Stimulated activated memory B cell treated with anti-CD40 and anti-IgM and Interleukin-4, amounts not matched to agents 10 μg/mL and 1 μg/mL and 100 μg/mL, for 72 hours (primary cell): ENCODE results near the gene BCL2L11.

Experiments
- ATAC-seq: fragments of 150-1000 bp; cut with Tn5 transposase; 2 replicates; pipeline ENCODE4 v1.10.0; 2021
- H3K27ac Mint-ChIP-seq: one replicate; pipeline ENCODE4 v1.8.0; 2022; ENCODE audit warnings: mild to moderate bottlenecking, mixed read lengths
- H3K27me3 Mint-ChIP-seq: one replicate; pipeline ENCODE4 v1.8.0; 2022; ENCODE audit warnings: mixed read lengths
- H3K36me3 Mint-ChIP-seq: one replicate; pipeline ENCODE4 v1.8.0; 2022; ENCODE audit warnings: mixed read lengths
- H3K4me1 Mint-ChIP-seq: one replicate; pipeline ENCODE4 v1.8.0; 2022; ENCODE audit warnings: mixed read lengths
- H3K4me3 Mint-ChIP-seq: one replicate; pipeline ENCODE4 v1.8.0; 2022; ENCODE audit warnings: mild to moderate bottlenecking, moderate library complexity, mixed read lengths
- H3K9me3 Mint-ChIP-seq: one replicate; pipeline ENCODE4 v1.8.0; 2022; ENCODE audit warnings: mixed read lengths

Gene BCL2L11

DNA sequence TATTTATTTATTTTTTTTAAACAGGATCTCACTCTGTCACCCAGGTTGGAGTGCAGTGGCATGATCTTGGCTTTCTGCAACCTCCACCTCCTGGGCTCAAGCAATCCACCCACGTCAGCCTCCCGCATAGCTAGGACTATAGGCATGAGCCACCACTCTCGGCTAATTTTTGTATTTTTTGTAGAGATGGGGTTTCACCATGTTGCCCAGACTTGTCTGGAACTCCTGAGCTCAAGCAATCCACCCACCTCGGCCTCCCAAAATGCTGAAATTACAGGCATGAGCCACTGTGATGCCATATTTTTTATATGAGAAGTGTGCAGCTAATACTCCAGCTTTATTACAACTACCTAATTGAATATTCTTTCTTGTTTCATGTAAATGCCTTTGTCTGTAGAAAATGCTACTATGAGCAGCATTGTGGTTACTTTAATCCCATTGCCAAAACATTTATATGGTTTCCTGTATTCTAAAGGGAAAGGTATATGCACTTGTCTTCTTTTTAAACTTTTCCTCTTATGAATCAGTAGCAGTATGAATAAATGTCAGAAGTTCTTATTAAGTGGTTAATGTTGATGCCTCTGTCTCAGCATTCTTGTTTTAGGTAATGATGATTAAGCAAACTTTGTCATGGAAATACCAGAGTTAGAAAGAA is 9.5 kb upstream of the BCL2L11 start:
- H3K27ac Mint-ChIP-seq = no peak overlapping the region
- H3K27me3 Mint-ChIP-seq = peaks cover 12% of the 10 kb centered on the region
- no peak overlapping the region for H3K4me3 Mint-ChIP-seq
- peaks cover 6% of the 10 kb centered on the region for H3K4me1 Mint-ChIP-seq
- H3K9me3 Mint-ChIP-seq = peaks cover 2% of the 10 kb centered on the region
- no peak for ATAC-seq
- H3K36me3 Mint-ChIP-seq = peaks cover under 1% of the 10 kb centered on the region

DNA sequence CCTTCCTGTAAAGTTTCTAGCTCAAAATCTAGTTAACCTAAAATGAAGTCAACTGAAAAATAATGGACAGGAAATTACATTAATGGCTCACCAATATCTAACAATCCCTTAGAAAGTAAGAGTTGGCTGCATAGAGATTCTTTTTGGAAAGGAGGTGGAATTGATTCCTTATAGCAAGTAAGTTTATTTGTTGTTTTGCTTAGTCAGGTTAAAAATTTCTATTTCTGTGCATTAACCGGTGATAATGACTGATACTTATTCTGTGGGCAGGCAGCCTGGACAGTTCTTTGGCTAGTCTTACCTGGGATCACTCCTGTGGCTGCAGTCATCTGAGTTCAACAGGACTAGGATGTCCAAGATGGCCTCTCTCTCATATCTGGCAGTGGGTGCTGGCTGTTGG is 6.9 kb upstream of the BCL2L11 start:
- Mint-ChIP-seq H3K27me3 (peaks cover 21% of the 10 kb centered on the region), H3K9me3 (no peaks in the 10 kb centered on the region), H3K27ac (no peak overlapping the region), H3K36me3 (no peaks in the 10 kb centered on the region), H3K4me3 (no peak overlapping the region), H3K4me1 (peaks cover 29% of the 10 kb centered on the region)
- no peak for ATAC-seq

DNA sequence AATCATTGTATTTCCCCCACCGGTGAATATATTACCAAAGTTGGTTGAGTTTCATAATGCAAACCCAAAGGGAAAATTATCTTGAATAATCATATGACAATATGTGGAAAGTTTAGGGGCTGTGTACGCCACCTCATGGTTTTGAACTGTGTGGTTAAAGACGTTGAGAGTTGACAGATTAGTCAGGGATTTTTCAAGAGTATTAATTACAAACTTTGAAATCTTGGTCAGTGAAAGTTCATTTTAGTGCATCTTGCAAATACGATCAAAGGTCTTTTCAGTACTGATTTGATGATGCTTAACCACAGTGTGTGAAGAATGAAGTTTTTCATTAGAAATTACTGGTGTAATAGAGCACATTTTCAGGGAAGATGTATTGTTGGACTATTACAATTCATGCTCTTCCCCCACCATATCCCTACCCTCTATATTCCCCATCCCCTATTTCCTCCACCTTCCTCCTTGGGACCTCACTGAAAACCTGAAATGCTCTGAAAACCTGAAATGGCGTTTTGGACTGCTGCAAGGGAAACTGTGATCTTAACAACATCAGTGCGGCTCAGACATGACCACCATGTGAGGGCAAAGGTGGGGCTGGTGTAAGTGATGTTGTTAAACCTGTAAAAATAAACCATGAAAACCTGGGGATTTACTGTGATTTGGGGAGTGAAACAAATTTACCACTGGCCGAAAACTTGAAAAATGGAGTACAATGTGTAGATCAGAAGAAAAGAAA is 4.5 kb upstream of the BCL2L11 start:
- Mint-ChIP-seq H3K27me3 (peaks cover 25% of the 10 kb centered on the region), H3K4me1 (peaks cover 41% of the 10 kb centered on the region), H3K4me3 (peak overlapping the region; percentile 24), H3K9me3 (no peaks in the 10 kb centered on the region), H3K36me3 (peaks cover 4% of the 10 kb centered on the region), H3K27ac (peak overlapping the region; percentile 91)
- peak; percentile 21 for ATAC-seq

DNA sequence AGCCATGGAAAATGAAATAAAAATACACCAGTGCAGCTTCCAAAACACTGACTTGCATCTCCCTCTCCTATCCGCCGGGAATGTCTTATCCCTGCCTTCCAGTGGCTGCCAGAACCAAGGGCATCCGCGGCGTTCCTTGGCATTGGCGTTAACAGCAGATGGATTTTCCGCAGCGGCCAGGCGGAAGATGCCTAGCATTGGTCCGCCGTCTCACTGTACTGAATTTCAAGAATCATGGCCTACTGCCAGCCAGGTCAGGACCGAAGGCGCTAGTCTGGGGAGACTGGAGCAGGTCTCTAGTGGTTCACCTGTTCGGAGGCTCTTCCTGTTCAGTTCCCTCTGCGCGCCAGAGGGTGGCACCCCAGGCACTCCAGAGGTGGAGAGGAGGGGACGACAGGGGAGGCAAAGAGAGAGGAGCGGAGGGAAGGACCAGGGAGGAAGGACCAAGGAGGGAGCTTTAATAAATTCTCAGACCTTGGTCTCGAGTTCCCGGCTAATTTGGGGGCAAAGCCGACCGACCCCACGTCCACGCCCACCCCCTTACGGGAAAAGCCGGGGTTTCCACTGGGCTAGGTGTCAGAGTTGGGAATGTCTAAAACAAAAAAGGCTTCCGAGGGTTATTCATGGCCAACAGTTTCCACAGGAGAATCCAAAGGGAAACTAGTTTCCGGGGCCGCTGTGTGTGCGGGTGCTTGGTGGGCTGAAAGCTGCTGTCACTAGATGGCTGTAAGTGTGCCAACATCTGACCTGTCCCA is 3.7 kb upstream of the BCL2L11 start:
- Mint-ChIP-seq H3K36me3 (peaks cover 12% of the 10 kb centered on the region), H3K27me3 (peaks cover 25% of the 10 kb centered on the region), H3K4me1 (peaks cover 41% of the 10 kb centered on the region), H3K9me3 (no peaks in the 10 kb centered on the region), H3K4me3 (peak overlapping the region; percentile 85), H3K27ac (peak overlapping the region; percentile 91)
- ATAC-seq = peak; percentile 18

DNA sequence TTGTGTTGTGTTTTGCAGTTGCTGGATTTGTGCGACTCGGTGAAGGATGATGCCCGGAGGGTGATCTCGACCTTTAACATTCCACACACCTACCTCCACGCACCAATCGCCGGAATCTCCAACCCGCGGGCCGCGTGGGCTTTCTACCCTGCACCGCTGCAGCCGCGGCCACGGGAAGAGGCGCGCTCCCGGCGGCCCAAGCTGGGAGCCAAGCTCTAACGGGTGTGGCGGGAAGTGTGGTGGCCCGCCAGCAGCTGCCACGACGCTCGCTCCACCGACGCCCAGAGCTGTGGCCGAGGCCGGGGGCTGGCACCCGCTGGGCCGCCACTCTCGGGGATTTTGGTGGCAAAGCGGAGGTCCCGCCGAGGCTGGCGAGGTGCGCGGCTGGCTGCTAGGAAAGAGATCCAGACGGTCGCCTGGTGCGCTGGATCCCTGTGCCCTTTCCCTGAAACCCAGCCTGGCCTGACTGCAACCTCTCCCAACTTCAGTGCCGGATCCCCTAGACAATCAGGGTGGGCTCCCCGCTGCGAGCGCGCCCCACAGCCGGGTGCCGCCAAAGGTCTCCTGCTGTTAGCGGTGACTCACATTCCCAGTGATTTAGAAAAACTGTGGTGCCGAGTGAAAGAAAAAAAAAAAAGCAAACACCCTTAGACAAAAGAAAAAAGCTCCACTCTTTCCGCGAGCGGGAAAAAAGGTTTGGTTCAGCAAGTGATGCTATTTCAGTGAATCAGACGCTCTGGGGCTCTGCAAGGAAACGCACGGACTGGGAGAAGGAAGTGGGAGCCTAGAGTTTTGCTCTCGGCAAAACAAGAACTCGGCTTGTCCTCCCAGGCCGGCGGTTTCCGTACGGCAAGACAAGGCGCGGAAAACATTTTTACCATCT is 2.9 kb upstream of the BCL2L11 start:
- peak overlapping the region; percentile 91 for H3K27ac Mint-ChIP-seq
- H3K27me3 Mint-ChIP-seq = peaks cover 22% of the 10 kb centered on the region
- H3K9me3 Mint-ChIP-seq = no peaks in the 10 kb centered on the region

DNA sequence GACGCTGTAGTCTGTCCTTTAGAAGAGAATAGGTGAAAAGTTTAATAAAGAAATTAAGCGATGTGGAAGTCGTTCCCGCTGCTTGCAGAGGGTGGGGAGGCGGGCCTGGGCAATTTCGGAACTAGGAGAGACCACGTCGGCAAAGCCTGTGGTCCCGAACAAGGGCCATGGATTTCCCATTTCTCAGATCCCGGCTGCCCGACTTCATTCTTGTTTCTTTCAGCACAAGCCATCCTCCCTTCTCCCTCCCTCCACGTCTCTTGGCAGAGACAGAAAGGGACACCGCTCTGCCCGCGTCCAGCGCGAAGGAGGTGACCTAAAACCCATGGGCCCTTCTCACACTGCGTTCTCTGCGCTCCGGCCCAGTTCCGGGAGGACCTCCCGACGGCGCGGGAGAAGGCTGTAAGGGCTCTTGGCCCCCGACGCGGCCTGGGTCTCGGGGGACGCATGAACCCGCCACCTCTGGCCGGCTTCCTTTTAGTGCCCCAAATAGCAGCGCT is 2.2 kb upstream of the BCL2L11 start:
- Mint-ChIP-seq H3K27me3 (peaks cover 15% of the 10 kb centered on the region), H3K36me3 (peaks cover 21% of the 10 kb centered on the region), H3K4me1 (peaks cover 41% of the 10 kb centered on the region), H3K4me3 (peak overlapping the region; percentile 85), H3K27ac (peak overlapping the region; percentile 91), H3K9me3 (no peaks in the 10 kb centered on the region)
- ATAC-seq = no peak

More for the DNA sequence above, 2.9 kb upstream of the BCL2L11 start:
- Mint-ChIP-seq H3K4me1 (peaks cover 41% of the 10 kb centered on the region), H3K4me3 (peak overlapping the region; percentile 85), H3K36me3 (peaks cover 15% of the 10 kb centered on the region)
- no peak for ATAC-seq

DNA sequence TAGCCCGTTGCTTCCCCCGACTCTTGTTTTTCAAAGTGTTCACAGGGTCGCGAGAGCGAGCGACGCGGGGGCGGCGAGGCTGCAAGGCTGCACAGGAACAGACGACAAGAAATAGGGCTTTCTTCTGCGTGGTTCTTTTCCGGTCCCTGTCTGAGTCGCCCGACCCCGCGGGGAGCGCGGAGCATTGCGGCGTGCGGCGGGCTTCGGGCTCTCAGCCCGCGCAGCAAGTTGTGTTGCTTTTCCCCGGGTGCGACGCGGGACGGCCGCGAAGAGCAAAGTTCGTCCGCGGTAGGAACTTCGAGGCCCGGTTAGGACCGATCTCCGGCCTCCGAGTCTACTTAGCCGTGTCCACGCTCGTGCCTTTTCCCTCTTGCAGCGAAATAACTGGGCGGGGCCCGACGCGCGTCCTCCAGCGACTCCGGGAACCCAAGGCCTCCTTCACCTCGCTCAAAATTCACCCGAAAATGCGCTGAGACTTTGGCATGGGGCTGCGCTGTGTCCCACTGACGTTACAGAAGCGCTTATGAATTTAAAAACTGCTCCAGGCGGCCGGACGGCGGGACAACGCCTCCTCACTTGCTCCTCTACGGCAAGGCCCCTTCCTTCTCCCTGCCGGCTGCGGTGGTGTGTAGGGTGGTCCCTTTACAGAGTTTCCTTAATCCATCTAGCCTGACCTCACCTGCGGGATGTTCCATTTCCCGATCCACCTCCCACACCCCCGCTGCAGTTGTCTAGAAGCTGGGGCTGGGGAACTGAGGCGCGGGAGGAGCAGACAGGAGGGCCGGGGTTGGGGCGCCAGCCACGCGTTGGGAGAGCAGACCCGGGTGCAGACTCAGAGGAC is 1.5 kb upstream of the BCL2L11 start:
- peak overlapping the region; percentile 85 for H3K4me3 Mint-ChIP-seq
- H3K4me1 Mint-ChIP-seq = peaks cover 46% of the 10 kb centered on the region
- no peak for ATAC-seq
- peak overlapping the region; percentile 91 for H3K27ac Mint-ChIP-seq
- peaks cover 27% of the 10 kb centered on the region for H3K36me3 Mint-ChIP-seq
- H3K27me3 Mint-ChIP-seq = peaks cover 15% of the 10 kb centered on the region
- H3K9me3 Mint-ChIP-seq = no peaks in the 10 kb centered on the region

DNA sequence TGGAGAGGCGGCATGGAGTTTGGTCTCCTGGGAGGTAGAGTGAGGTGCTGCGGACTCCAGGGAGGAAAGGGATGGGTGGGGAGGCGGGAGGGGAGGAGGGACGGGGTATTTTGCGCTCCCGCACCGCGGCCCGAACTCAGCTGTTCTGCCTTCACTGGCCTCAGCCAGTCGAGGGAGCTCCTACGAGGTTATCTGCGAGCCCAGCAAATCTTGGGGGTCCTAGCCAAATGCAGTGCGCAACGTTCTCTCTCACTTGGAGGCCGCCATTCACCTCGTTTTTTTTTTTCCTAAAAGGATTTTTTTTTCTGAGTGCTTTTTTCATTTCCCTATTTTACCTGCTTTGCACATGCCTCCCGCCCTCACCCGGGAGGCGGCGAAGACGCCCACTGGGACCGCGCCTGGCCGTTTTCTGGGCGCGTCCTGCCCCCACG is 877 bp upstream of the BCL2L11 start:
- H3K36me3 Mint-ChIP-seq = peaks cover 34% of the 10 kb centered on the region
- no peak for ATAC-seq
- no peaks in the 10 kb centered on the region for H3K9me3 Mint-ChIP-seq
- peak overlapping the region; percentile 85 for H3K4me3 Mint-ChIP-seq
- peaks cover 15% of the 10 kb centered on the region for H3K27me3 Mint-ChIP-seq
- H3K27ac Mint-ChIP-seq = peak overlapping the region; percentile 91
- peaks cover 50% of the 10 kb centered on the region for H3K4me1 Mint-ChIP-seq

DNA sequence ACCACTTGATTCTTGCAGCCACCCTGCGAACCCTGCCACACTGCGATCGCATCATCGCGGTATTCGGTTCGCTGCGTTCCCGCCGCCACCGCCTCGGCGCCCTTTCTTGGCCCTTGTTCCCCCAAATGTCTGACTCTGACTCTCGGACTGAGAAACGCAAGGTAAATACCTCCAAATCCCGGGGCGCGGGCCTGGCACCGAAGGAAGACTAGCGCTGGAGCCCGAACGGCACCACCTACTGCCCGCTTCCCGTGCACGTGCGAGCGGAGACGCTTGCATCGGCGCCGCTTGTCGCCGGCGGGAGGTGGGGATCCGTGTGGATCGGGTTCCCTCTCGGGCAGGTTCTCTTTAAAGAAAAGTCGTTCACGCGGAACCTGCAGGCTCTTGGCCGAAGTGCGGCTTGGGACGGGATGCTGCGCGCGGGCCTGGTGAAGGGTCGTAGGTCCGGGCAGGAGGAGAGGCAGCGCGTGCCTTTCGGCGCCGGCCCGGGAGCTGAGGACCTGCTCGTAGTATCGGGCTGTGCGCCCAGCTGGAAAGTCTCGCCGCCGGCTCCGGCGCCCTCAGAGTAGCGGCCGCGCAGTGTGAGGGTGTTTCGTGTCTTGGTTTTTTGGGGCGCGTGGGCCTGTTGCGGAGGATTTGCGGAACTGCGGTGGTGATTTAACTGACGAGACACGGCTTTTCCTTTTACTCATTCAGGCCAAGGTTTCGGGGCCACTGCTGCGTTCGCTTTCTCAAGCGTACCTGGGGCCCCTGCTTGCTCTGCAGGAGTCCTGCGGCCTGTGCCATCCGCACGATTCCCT is 514 bp downstream of the BCL2L11 start:
- Mint-ChIP-seq H3K9me3 (no peaks in the 10 kb centered on the region), H3K27ac (peak overlapping the region; percentile 91), H3K4me1 (peaks cover 54% of the 10 kb centered on the region), H3K27me3 (peaks cover 15% of the 10 kb centered on the region), H3K4me3 (peak overlapping the region; percentile 95), H3K36me3 (peaks cover 39% of the 10 kb centered on the region)
- no peak for ATAC-seq

DNA sequence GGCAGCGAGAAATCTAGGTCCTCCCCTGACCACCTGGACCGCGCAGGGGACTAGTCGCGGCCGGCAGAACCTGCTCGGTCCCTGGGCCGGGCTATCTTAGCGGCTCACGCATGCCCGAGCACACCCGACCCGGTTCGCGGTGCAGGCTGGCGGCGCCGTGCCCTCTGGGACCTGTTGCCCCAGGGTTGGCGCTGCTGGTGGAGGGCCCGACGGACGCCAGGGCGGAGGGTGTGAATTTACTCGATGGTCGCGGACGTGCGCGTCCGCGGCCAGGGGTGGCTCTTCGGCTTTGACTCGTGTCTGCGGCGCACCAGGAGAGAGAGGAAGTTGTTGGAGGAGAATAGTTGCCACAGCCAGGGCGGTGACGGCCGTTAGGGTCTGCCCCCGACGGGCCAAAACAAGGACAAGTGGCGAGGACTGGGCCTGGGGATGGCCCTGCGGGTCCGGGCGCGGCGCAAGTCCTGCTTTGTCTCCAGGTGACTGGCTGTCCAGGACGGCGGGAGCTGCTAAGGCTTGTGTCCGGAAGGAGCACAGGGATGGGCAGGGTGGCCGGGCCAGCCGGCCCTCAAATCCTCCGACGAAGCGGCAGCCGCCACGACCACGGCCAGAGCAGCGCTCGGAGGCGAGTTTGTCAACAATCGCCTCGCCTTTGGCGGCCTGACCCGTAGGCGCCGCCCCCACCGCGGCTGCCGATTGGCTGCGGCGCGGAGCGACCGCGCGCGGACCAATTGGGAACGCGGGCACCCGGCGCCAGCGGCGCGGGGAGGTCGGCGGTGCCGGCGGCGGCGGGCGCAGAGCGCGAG is 1.3 kb downstream of the BCL2L11 start:
- peak overlapping the region; percentile 91 for H3K27ac Mint-ChIP-seq
- peaks cover 52% of the 10 kb centered on the region for H3K4me1 Mint-ChIP-seq
- ATAC-seq = peak; percentile 69
- peaks cover 47% of the 10 kb centered on the region for H3K36me3 Mint-ChIP-seq
- H3K9me3 Mint-ChIP-seq = no peaks in the 10 kb centered on the region
- peaks cover 15% of the 10 kb centered on the region for H3K27me3 Mint-ChIP-seq
- peak overlapping the region; percentile 95 for H3K4me3 Mint-ChIP-seq

DNA sequence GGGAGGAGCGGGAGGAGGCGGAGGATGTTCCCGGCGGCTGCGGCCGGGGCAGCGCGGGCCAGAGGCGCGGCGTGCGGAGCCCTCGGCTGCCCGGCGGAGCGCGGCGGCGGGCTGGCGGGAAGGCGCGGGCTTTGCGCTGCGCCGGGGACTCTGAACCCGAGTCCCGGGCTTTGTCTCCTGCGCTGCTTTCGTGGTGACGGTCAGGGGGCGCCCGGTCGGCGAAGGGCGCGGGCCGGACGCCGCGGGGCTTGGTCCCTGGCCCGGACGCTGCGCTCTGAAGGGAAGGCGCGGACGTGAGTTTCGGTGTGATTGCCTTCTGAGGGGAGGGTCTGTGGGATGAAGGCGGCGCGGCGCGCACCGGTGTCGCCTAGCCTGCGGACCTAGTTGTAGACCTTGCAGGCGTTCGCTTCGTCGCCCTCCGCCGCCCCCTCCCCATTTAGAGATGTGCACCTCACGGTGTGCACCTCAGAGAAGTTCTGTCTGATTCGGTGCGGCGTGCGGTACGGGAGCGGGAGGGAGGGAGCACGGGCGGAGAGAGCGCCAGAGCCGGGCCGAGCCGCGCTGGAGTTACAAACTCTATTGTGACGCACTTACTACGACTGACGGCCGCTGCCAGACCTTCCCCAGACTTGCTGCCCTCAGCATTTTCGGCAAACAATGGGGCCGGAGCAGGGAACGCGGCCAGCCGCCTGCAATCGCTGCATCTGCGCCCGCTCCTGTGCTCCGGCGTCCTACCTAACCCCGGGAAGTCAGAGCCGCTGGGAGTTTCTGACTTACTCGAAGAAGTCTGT is 2.1 kb downstream of the BCL2L11 start:
- peaks cover 44% of the 10 kb centered on the region for H3K4me1 Mint-ChIP-seq
- peaks cover 15% of the 10 kb centered on the region for H3K27me3 Mint-ChIP-seq
- peaks cover 48% of the 10 kb centered on the region for H3K36me3 Mint-ChIP-seq
- no peak for ATAC-seq
- H3K4me3 Mint-ChIP-seq = peak overlapping the region; percentile 95
- H3K27ac Mint-ChIP-seq = peak overlapping the region; percentile 91
- no peaks in the 10 kb centered on the region for H3K9me3 Mint-ChIP-seq

DNA sequence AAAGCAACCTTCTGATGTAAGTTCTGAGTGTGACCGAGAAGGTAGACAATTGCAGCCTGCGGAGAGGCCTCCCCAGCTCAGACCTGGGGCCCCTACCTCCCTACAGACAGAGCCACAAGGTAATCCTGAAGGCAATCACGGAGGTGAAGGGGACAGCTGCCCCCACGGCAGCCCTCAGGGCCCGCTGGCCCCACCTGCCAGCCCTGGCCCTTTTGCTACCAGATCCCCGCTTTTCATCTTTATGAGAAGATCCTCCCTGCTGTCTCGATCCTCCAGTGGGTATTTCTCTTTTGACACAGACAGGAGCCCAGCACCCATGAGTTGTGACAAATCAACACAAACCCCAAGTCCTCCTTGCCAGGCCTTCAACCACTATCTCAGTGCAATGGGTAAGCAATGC is 3.0 kb downstream of the BCL2L11 start:
- Mint-ChIP-seq H3K4me1 (peaks cover 41% of the 10 kb centered on the region), H3K27ac (no peak overlapping the region), H3K4me3 (peak overlapping the region; percentile 69), H3K27me3 (peaks cover 5% of the 10 kb centered on the region), H3K36me3 (peaks cover 55% of the 10 kb centered on the region), H3K9me3 (no peaks in the 10 kb centered on the region)
- no peak for ATAC-seq
